Type B pancreatic cell (in vitro differentiated cells): ENCODE results near the gene BAMBI. TPM values are rescaled to one million over a fixed set of nuclear protein-coding genes. Genes with fewer than 3 reads are reported as not detected.

ENCODE experiments used
- DNase-seq: peaks from one replicate; pipeline ENCODE4 v3.0.0; 2021; ENCODE audit warnings: mixed read lengths; ENCODE audit not compliant: unreplicated experiment; ENCODE audit errors: extremely low spot score
- H3K27ac Mint-ChIP-seq: 2 replicates; pipeline ENCODE4 v1.8.0; 2021; ENCODE audit warnings: mild to moderate bottlenecking, mixed read lengths
- H3K27me3 Mint-ChIP-seq: 2 replicates; pipeline ENCODE4 v1.8.0; 2021; ENCODE audit warnings: mixed read lengths
- H3K36me3 Mint-ChIP-seq: 2 replicates; pipeline ENCODE4 v1.8.0; 2021; ENCODE audit warnings: mixed read lengths
- H3K4me1 Mint-ChIP-seq: one replicate; pipeline ENCODE4 v1.8.0; 2021; ENCODE audit warnings: mixed read lengths; ENCODE audit not compliant: unreplicated experiment
- H3K4me3 Mint-ChIP-seq: 2 replicates; pipeline ENCODE4 v1.8.0; 2021; ENCODE audit warnings: mild to moderate bottlenecking, mixed read lengths
- H3K9me3 Mint-ChIP-seq: 2 replicates; pipeline ENCODE4 v1.8.0; 2021; ENCODE audit warnings: mixed read lengths
- total RNA-seq: library from RNA; stranded (reverse); gene quantifications from 2 replicates; pipeline ENCODE4 v1.2.1, GENCODE V29; 2021; ENCODE audit warnings: low replicate concordance
- TF ChIP-seq, protein P1 (sequence below): fragments of 200-600 bp; sonication (generic); conservative IDR thresholded peaks from 2 replicates; pipeline ENCODE4 v1.5.0; 2021; ENCODE audit warnings: antibody characterized with exemption, mild to moderate bottlenecking

The BAMBI gene
- total RNA-seq, 1 donor from 2014 or later = 57.3 TPM

DNA sequence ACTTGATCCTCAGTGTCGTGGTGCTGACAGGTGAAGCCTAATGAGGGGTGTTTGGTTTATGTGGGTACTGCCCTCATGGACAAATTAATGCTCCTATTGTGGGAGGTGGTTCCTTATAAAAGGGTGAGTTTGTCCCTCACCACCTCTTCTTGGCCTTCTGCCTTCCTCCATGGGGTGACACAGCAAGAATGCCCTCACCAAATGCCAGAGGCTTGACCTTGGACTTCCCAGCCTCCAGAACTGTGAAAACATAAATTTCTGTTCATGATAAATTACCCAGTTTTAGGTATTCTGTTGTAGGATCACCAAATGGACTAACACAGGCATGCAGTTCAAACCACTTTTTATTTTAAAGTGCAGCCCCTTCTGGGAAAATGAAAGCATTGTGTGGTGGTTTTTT is 39.4 kb downstream of the BAMBI start:
- no peak for DNase-seq
- Mint-ChIP-seq H3K9me3 (no peaks in the 10 kb centered on the region), H3K27me3 (peaks cover under 1% of the 10 kb centered on the region), H3K4me3 (no peak overlapping the region), H3K4me1 (peaks cover 21% of the 10 kb centered on the region), H3K27ac (no peak overlapping the region), H3K36me3 (no peaks in the 10 kb centered on the region)
- TF ChIP-seq, protein P1, sequence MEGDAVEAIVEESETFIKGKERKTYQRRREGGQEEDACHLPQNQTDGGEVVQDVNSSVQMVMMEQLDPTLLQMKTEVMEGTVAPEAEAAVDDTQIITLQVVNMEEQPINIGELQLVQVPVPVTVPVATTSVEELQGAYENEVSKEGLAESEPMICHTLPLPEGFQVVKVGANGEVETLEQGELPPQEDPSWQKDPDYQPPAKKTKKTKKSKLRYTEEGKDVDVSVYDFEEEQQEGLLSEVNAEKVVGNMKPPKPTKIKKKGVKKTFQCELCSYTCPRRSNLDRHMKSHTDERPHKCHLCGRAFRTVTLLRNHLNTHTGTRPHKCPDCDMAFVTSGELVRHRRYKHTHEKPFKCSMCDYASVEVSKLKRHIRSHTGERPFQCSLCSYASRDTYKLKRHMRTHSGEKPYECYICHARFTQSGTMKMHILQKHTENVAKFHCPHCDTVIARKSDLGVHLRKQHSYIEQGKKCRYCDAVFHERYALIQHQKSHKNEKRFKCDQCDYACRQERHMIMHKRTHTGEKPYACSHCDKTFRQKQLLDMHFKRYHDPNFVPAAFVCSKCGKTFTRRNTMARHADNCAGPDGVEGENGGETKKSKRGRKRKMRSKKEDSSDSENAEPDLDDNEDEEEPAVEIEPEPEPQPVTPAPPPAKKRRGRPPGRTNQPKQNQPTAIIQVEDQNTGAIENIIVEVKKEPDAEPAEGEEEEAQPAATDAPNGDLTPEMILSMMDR = no peak

DNA sequence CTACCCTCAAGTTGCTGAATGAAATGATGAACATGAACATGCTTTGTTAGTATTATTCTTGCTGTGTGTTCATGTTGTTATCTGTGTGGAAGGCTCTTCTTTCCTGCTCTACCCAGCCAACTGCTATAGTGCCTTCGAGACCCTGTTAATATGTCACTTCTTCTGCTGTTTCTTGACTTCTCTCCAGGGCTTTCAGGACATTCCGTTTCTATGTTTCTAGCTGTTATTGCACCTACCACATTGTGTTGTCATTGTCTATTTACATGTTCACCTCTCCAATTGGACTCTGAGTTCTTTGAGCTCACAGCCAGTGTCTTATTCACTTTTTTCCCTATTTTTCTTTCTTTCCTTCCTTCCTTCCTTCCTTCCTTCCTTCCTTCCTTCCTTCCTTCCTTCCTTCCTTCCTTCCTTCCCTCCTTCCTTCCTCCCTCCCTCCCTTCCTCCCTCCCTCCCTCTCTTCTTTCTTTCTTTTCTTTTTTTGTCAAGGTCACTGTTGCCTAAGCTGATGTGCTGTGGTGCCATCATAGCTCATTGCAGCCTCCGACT is 40.4 kb downstream of the BAMBI start:
- Mint-ChIP-seq H3K27me3 (peaks cover 10% of the 10 kb centered on the region), H3K4me3 (no peak overlapping the region), H3K36me3 (no peaks in the 10 kb centered on the region), H3K27ac (no peak overlapping the region), H3K9me3 (no peaks in the 10 kb centered on the region), H3K4me1 (peaks cover 27% of the 10 kb centered on the region)
- TF ChIP-seq, protein P1 = no peak
- DNase-seq = no peak

- no peak for DNase-seq
- Mint-ChIP-seq H3K36me3 (no peaks in the 10 kb centered on the region), H3K27me3 (peaks cover 18% of the 10 kb centered on the region), H3K27ac (peak overlapping the region; percentile 56), H3K9me3 (no peaks in the 10 kb centered on the region), H3K4me1 (peaks cover 25% of the 10 kb centered on the region), H3K4me3 (no peak overlapping the region)
- TF ChIP-seq, protein P1 = no peak
Observed at GRCh38 chr10:28719789-28720436, 42.6 kb downstream of the BAMBI start.

- Mint-ChIP-seq H3K4me3 (peak overlapping the region; percentile 88), H3K27me3 (peaks cover 18% of the 10 kb centered on the region), H3K36me3 (no peaks in the 10 kb centered on the region), H3K27ac (no peak overlapping the region), H3K4me1 (peaks cover 19% of the 10 kb centered on the region), H3K9me3 (no peaks in the 10 kb centered on the region)
- TF ChIP-seq, protein P1 = no peak
- no peak for DNase-seq
Observed at GRCh38 chr10:28721318-28721951, 44.1 kb downstream of the BAMBI start.

- peak; percentile 72 for DNase-seq
- Mint-ChIP-seq H3K27ac (peak overlapping the region; percentile 48), H3K27me3 (peaks cover 18% of the 10 kb centered on the region), H3K36me3 (no peaks in the 10 kb centered on the region), H3K4me3 (peak overlapping the region; percentile 88), H3K4me1 (peaks cover 19% of the 10 kb centered on the region), H3K9me3 (no peaks in the 10 kb centered on the region)
- TF ChIP-seq, protein P1 = no peak
Observed at GRCh38 chr10:28722065-28722803, 44.9 kb downstream of the BAMBI start.
